Upper lobe of right lung (tissue), 1 donor: Measurements from ENCODE around the gene HEG1. TPM values are rescaled to one million over a fixed set of nuclear protein-coding genes. Genes with fewer than 3 reads are reported as not detected.
A peak's percentile ranks its signal among the peaks of the same experiment; 100 is the strongest.

ENCODE experiments used
- ATAC-seq: fragments of 200-7000 bp; cut with Tn5 transposase; one replicate; pipeline ENCODE4 v1.9.1; 2020; ENCODE audit warnings: mild to moderate bottlenecking, moderate library complexity
- DNase-seq: peaks from one replicate; pipeline ENCODE4 v3.0.0-alpha.2; 2020
- H3K27ac ChIP-seq: fragments of 200-600 bp; one replicate; pipeline ENCODE4 v1.8.0; 2022
- H3K27me3 ChIP-seq: fragments of 200-600 bp; one replicate; pipeline ENCODE4 v1.8.0; 2022; ENCODE audit warnings: mild to moderate bottlenecking
- H3K36me3 ChIP-seq: fragments of 200-600 bp; one replicate; pipeline ENCODE4 v1.8.0; 2022
- H3K4me1 ChIP-seq: fragments of 200-600 bp; one replicate; pipeline ENCODE4 v1.8.0; 2022
- H3K4me3 ChIP-seq: fragments of 200-600 bp; one replicate; pipeline ENCODE4 v1.8.0; 2022; ENCODE audit warnings: mild to moderate bottlenecking
- H3K9me3 ChIP-seq: fragments of 200-600 bp; one replicate; pipeline ENCODE4 v1.8.0; 2022
- CTCF ChIP-seq: fragments of 200-600 bp; IDR thresholded peaks from one replicate; pipeline ENCODE4 v1.8.0; 2022; ENCODE audit warnings: antibody characterized with exemption
- intact Hi-C: fragments of 100-400 bp; cut with DNase I; formaldehyde crosslinking; loops from one replicate; pipeline ENCODE4 v1.11.0; 2022
- total RNA-seq: library from RNA; stranded (reverse); fragmentation: NEBNext Ultra II Directional; extraction: Animal tissue kit (Norgen Biotek cat#: 25700); gene quantifications from one replicate; pipeline ENCODE4 v1.2.1, GENCODE V29; 2021
- donor health status: DM: no; HTN: yes; CAD: no; lungs with severe emphysema.

The HEG1 gene
- total RNA-seq, 1 donor from 2014 or later, result 234 TPM

GRCh38 chr3:125045965-125046364 lies 9.8 kb downstream of the HEG1 start:
- Histone ChIP-seq H3K4me3 (no peak overlapping the region), H3K27ac (peak overlapping the region; percentile 82), H3K36me3 (peaks cover 12% of the 10 kb centered on the region), H3K4me1 (peaks cover 79% of the 10 kb centered on the region), H3K9me3 (no peaks in the 10 kb centered on the region), H3K27me3 (no peaks in the 10 kb centered on the region)
- ATAC-seq (no peak), DNase-seq (no peak)
- no peak for TF ChIP-seq CTCF
- intact Hi-C loops, result no loop called here

- intact Hi-C loops, result no loop called here
- no peak for TF ChIP-seq CTCF
- H3K27ac ChIP-seq, result peak overlapping the region; percentile 82
- ATAC-seq, result no peak
- H3K27me3 ChIP-seq, result no peaks in the 10 kb centered on the region
- peaks cover 77% of the 10 kb centered on the region for H3K4me1 ChIP-seq
- no peak overlapping the region for H3K4me3 ChIP-seq
- no peak for DNase-seq
- H3K9me3 ChIP-seq, result no peaks in the 10 kb centered on the region
- H3K36me3 ChIP-seq, result peaks cover 4% of the 10 kb centered on the region
Measured at GRCh38 chr3:125045194-125045593, 10.6 kb downstream of the HEG1 start.

GRCh38 chr3:125043599-125044151 lies 12.1 kb downstream of the HEG1 start:
- intact Hi-C loops, result no loop called here
- no peaks in the 10 kb centered on the region for H3K9me3 ChIP-seq
- H3K4me3 ChIP-seq, result no peak overlapping the region
- no peaks in the 10 kb centered on the region for H3K27me3 ChIP-seq
- ATAC-seq, result peak; percentile 47
- DNase-seq, result no peak
- TF ChIP-seq CTCF, result no peak
- peak overlapping the region; percentile 82 for H3K27ac ChIP-seq
- H3K4me1 ChIP-seq, result peaks cover 78% of the 10 kb centered on the region
- H3K36me3 ChIP-seq, result no peaks in the 10 kb centered on the region

- H3K27me3 ChIP-seq, result no peaks in the 10 kb centered on the region
- intact Hi-C loops, result no loop called here
- TF ChIP-seq CTCF, result no peak
- peaks cover 74% of the 10 kb centered on the region for H3K4me1 ChIP-seq
- H3K4me3 ChIP-seq, result peak overlapping the region; percentile 6
- ATAC-seq (peak; percentile 45), DNase-seq (no peak)
- H3K27ac ChIP-seq, result peak overlapping the region; percentile 82
- no peaks in the 10 kb centered on the region for H3K9me3 ChIP-seq
- H3K36me3 ChIP-seq, result no peaks in the 10 kb centered on the region
Measured at GRCh38 chr3:125042725-125043406, 12.9 kb downstream of the HEG1 start.

- peaks cover 58% of the 10 kb centered on the region for H3K4me1 ChIP-seq
- intact Hi-C loops, result no loop called here
- H3K27me3 ChIP-seq, result no peaks in the 10 kb centered on the region
- H3K4me3 ChIP-seq, result no peak overlapping the region
- no peaks in the 10 kb centered on the region for H3K9me3 ChIP-seq
- no peaks in the 10 kb centered on the region for H3K36me3 ChIP-seq
- DNase-seq, result no peak
- no peak for TF ChIP-seq CTCF
- ATAC-seq, result no peak
- H3K27ac ChIP-seq, result peak overlapping the region; percentile 51
Measured at GRCh38 chr3:125039131-125040100, 16.4 kb downstream of the HEG1 start.
